COLO668 (cell line): ENCODE results near the gene HES5.

Experiments used
- DNase-seq: peaks from one replicate; lab custom pipeline; 2025; ENCODE audit not compliant: unreplicated experiment; lab: John Stamatoyannopoulos, UW

The HES5 gene

DNA sequence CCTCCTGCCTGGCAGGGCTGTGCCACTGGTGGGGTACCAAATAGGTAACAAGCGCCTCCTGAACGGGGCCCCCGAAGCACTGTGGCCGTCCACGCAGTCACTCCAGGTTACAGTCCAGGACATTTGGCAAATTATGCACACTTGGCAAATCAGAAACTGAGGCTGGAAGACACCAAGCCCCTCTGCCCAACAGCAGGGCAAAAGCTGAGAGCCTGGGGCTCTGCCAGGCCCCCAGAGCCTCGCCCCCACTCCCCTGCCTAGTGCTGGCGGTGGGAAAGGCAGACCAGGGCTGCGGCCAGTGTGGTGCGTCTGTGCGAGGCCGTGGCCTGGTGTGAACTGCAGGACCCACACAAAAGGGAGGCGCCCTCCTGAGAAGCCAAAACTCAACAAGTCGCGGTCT, 13.1 kb downstream of the HES5 start:
- DNase-seq: no peak

- no peak for DNase-seq
These were observed 13.9 kb downstream of the HES5 start for GRCh38 chr1:2516124-2516523.

GRCh38 chr1:2515763-2516080, 14.3 kb downstream of the HES5 start:
- DNase-seq: no peak

DNA sequence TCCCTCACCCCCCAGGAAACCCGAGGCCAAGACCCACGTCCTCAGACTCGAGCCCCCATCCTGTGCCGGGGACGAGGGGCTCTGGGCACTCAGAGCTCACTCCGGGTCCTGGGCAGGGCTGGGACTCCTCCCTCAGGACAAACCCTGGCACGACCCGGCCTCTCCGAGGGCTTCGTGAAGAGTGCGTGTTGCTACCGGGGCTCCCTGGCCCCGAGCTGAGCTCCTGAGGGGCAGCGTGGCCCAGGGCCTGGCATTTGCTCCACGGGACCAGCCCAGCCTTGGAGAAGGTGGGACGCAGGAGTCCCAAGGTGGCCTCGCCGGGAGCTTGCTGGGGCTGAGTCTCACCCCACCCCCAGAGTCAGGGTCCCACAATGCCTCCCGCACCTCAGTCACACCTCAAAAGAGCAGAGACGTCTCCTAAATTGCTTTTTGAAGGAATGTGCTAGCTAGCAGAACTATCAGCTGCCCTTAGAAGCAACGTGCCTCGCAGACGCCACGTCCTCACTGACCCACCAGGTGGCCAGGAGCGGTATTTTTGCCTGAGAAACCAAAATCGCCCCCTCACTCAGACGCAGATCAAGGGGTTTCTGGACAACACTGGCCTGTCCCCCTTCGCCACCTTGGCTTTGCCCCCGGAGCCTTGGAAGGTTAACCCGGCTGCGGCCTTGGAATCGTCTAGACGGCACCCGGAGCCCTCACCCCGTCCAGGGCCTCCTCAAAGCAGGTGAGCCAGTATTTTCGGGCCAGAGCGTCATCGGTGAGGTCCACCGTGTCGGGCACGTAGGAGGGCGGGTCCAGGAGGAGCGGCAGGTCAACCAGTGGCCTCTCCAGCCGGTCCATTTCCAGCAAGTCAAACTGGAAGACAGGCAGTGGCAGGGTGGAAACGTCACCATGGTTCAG, 14.9 kb downstream of the HES5 start:
- no peak for DNase-seq

- DNase-seq: no peak
These were observed 16.0 kb downstream of the HES5 start for GRCh38 chr1:2513939-2514652.

GRCh38 chr1:2512862-2513421, 17.1 kb downstream of the HES5 start:
- DNase-seq: no peak

- DNase-seq: no peak
These were observed 19.5 kb downstream of the HES5 start for GRCh38 chr1:2510366-2511155.

DNA sequence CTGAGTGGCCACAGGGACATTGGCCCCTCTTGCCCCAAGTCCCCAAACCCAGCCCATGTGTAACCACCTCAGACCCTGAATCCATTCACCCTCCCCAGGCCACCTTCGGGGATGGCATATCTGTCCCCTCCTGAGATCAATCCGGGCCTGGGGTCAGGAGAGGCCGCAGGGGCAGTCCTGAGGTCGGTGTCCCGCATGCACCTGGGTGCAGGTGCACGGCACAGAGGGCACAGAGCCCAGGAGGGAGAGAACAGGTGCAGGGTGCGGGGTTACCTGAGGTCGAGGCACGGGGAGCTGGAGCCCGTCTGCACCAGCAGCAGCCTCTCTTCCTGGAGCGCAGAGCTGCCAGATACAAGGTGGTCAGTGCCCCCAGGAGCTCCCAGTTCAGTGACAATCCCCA, 20.5 kb downstream of the HES5 start:
- no peak for DNase-seq

GRCh38 chr1:2508751-2509150, 21.3 kb downstream of the HES5 start:
- DNase-seq: no peak

DNA sequence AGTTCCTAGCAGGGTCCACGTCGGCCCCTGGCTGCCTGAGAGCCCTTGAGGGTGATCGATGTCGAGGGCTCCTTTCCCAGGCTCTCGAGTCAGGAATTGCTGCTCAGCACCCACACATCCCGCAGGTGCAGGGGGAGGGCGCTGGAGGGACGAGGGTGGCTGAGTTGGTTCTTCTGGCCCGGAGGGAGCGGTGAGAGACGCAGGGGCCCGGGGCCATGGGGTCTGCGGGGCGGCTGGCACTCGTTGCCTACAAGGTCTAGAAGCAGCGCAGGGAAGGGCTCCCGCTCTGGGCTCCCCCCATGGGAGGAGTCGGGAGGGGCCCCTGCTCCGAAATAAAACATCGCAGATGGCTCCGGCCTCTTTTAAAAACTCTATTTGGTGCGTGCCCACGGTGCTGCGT, 21.9 kb downstream of the HES5 start:
- DNase-seq: no peak

- no peak for DNase-seq
These were observed 22.3 kb downstream of the HES5 start for GRCh38 chr1:2507744-2508155.

- no peak for DNase-seq
These were observed 23.0 kb downstream of the HES5 start for GRCh38 chr1:2506901-2507565.

- no peak for DNase-seq
These were observed 23.8 kb downstream of the HES5 start for GRCh38 chr1:2506007-2506860.

DNA sequence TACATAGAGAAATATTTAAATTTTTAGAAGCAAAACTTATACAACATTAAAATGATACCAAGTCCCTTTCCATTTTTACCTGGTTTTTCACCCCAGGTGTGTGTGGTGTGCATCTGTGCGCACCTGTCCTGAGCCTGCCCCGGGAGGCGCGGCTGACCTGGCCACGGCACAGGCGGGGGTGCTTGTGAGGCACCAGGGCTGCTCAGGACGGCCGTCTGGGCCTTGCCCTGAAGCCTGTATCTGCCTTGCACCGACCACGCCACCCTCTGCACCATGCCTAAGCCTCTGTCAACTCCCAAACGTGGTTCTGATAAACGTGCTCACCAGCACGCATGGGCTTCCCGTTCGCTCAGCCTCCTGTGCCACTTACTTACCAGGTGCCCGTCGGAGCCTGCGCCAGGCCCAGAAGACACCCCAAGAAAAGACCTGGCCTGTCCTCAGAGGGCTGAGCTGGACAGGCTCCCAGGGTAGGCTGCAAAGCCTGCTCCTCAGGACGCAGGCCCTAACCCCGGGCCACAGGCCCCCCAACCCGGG, 24.5 kb downstream of the HES5 start:
- DNase-seq: peak; percentile 46

DNA sequence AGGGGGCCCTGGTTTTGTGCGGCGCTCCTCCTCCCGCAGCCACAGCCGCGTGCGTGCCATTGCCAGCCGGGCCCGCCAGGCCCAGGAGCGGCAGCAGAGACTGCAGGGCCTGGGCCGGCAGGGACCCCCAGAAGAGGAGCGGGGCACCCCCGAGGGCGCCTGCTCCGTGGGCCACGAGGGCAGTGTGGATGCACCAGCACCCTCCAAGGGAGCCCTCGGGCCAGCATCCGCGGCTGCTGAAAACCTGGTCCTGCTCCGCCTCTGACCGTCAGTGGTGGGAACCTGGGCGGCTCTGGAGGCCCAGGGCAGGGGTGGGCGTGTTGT, 25.2 kb downstream of the HES5 start:
- DNase-seq: no peak

DNA sequence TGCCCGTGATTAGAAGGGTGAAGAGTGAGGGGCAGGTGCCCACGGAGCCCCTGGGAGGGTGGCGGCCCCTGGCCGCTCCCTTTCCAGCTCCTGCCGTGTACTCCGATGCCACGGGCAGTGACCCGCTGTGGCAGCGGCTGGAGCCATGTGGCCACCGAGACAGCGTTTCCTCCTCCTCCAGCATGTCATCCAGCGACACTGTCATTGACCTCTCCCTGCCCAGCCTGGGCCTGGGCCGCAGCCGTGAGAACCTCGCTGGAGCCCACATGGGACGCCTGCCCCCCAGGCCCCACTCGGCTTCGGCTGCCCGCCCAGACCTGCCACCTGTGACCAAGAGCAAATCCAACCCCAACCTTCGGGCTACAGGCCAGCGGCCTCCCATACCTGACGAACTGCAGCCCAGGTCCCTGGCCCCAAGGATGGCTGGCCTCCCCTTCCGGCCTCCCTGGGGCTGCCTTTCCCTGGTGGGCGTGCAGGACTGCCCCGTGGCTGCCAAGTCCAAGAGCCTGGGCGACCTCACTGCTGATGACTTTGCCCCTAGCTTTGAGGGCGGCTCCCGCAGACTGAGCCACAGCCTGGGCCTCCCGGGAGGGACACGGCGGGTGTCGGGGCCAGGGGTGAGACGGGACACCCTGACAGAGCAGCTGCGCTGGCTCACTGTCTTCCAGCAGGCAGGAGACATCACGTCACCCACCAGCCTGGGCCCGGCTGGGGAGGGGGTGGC, 25.7 kb downstream of the HES5 start:
- DNase-seq: no peak

- DNase-seq: no peak
These were observed 26.4 kb downstream of the HES5 start for GRCh38 chr1:2503554-2504224.

- DNase-seq: no peak
These were observed 27.2 kb downstream of the HES5 start for GRCh38 chr1:2502661-2503553.
